ENCODE measurements around the gene SPOCK3.
"Not testable (repeated sequence)": the region's sequence is repeated elsewhere in the genome, so short reads cannot be mapped to it uniquely, and the experiment has no call there.

SPOCK3 gene

GRCh38 chr4:167035390-167035789 is 198.9 kb downstream of the SPOCK3 start:
- DNase-seq (ENCODE audit: low read depth in 1 of 2, low spot score in 1 of 2), result no peak

GRCh38 chr4:167034983-167035382 is 199.3 kb downstream of the SPOCK3 start:
- DNase-seq (ENCODE audit: low read depth in 1 of 2, low spot score in 1 of 2), result no peak

- DNase-seq (ENCODE audit: low read depth in 1 of 2, low spot score in 1 of 2), result no peak
These were observed 201.4 kb downstream of the SPOCK3 start for GRCh38 chr4:167032871-167033270.

GRCh38 chr4:167031534-167032156 is 202.6 kb downstream of the SPOCK3 start:
- no peak for DNase-seq (ENCODE audit: low read depth in 1 of 2, low spot score in 1 of 2)

- DNase-seq (ENCODE audit: low read depth in 1 of 2, low spot score in 1 of 2), result no peak
These were observed 205.3 kb downstream of the SPOCK3 start for GRCh38 chr4:167028976-167029375.

GRCh38 chr4:167025670-167026069 is 208.6 kb downstream of the SPOCK3 start:
- no peak for DNase-seq (ENCODE audit: low read depth in 1 of 2, low spot score in 1 of 2)

GRCh38 chr4:167023364-167023925 is 210.8 kb downstream of the SPOCK3 start:
- no peak for DNase-seq (ENCODE audit: low read depth in 1 of 2, low spot score in 1 of 2)

- peak; percentile 5 to 38 for DNase-seq (ENCODE audit: low read depth in 1 of 2, low spot score in 1 of 2)
These were observed 212.6 kb downstream of the SPOCK3 start for GRCh38 chr4:167021545-167022155.

GRCh38 chr4:167020410-167020809 is 213.9 kb downstream of the SPOCK3 start:
- no peak for DNase-seq (ENCODE audit: low read depth in 1 of 2, low spot score in 1 of 2)

GRCh38 chr4:167014944-167015343 is 219.3 kb downstream of the SPOCK3 start:
- DNase-seq (ENCODE audit: low read depth in 1 of 2, low spot score in 1 of 2), result no peak

- DNase-seq (ENCODE audit: low read depth in 1 of 2, low spot score in 1 of 2), result no peak
These were observed 231.0 kb downstream of the SPOCK3 start for GRCh38 chr4:167003326-167003725.

- no peak for DNase-seq (ENCODE audit: low read depth in 1 of 2, low spot score in 1 of 2)
These were observed 234.0 kb downstream of the SPOCK3 start for GRCh38 chr4:167000141-167000852.

GRCh38 chr4:166996216-166996615 is 238.1 kb downstream of the SPOCK3 start:
- DNase-seq (ENCODE audit: low read depth in 1 of 2, low spot score in 1 of 2), result no peak

GRCh38 chr4:166994686-166995085 is 239.6 kb downstream of the SPOCK3 start:
- no peak for DNase-seq (ENCODE audit: low read depth in 1 of 2, low spot score in 1 of 2)

- no peak for DNase-seq (ENCODE audit: low read depth in 1 of 2, low spot score in 1 of 2)
These were observed 243.2 kb downstream of the SPOCK3 start for GRCh38 chr4:166991006-166991561.

- no peak for DNase-seq (ENCODE audit: low read depth in 1 of 2, low spot score in 1 of 2)
These were observed 244.4 kb downstream of the SPOCK3 start for GRCh38 chr4:166989886-166990285.

- DNase-seq (ENCODE audit: low read depth in 1 of 2, low spot score in 1 of 2), result no peak
These were observed 247.3 kb downstream of the SPOCK3 start for GRCh38 chr4:166987026-166987425.

- no peak for DNase-seq (ENCODE audit: low read depth in 1 of 2, low spot score in 1 of 2)
These were observed 252.4 kb downstream of the SPOCK3 start for GRCh38 chr4:166981847-166982246.

- DNase-seq (ENCODE audit: low read depth in 1 of 2, low spot score in 1 of 2), result no peak
These were observed 253.9 kb downstream of the SPOCK3 start for GRCh38 chr4:166980419-166980818.

GRCh38 chr4:166977596-166977995 is 256.7 kb downstream of the SPOCK3 start:
- DNase-seq (ENCODE audit: low read depth in 1 of 2, low spot score in 1 of 2), result no peak

- DNase-seq (ENCODE audit: low read depth in 1 of 2, low spot score in 1 of 2), result no peak
These were observed 262.2 kb downstream of the SPOCK3 start for GRCh38 chr4:166972071-166972470.

- DNase-seq (ENCODE audit: low read depth in 1 of 2, low spot score in 1 of 2), result not testable (repeated sequence)
These were observed 266.1 kb downstream of the SPOCK3 start for GRCh38 chr4:166968219-166968618.
